Trophoblast cell (in vitro differentiated cells and primary cell): Measurements from ENCODE around the gene TRIM34.
A peak's percentile ranks its signal among the peaks of the same experiment; 100 is the strongest.

ENCODE experiments used
- DNase-seq, 2 donors: peaks; one replicate each; pipeline ENCODE4 v3.0.0-alpha.2; 2016
- H2AFZ ChIP-seq: 2 replicates; pipeline ENCODE4 v1.6.1; 2013; ENCODE audit warnings: low read length, moderate library complexity, mild to moderate bottlenecking; ENCODE audit not compliant: insufficient read depth, poor library complexity
- H2AK5ac ChIP-seq: 2 replicates; pipeline ENCODE4 v1.6.1; 2013; ENCODE audit warnings: mild to moderate bottlenecking, low read length
- H2BK120ac ChIP-seq: 2 replicates; pipeline ENCODE4 v1.6.1; 2013; ENCODE audit warnings: low read length, mild to moderate bottlenecking, moderate library complexity; ENCODE audit not compliant: insufficient read depth, poor library complexity
- H2BK12ac ChIP-seq: 2 replicates; pipeline ENCODE4 v1.6.1; 2013; ENCODE audit warnings: mild to moderate bottlenecking, low read length, moderate library complexity
- H2BK5ac ChIP-seq: 2 replicates; pipeline ENCODE4 v1.6.1; 2013; ENCODE audit warnings: low read length, low read depth, moderate library complexity, mild to moderate bottlenecking; ENCODE audit not compliant: poor library complexity
- H3K14ac ChIP-seq: 2 replicates; pipeline ENCODE4 v1.6.1; 2013; ENCODE audit warnings: mild to moderate bottlenecking, low read length
- H3K18ac ChIP-seq: 2 replicates; pipeline ENCODE4 v1.6.1; 2013; ENCODE audit warnings: mild to moderate bottlenecking, low read length
- H3K23ac ChIP-seq: 2 replicates; pipeline ENCODE4 v1.6.1; 2013; ENCODE audit warnings: low read length
- H3K27ac ChIP-seq: 2 replicates; pipeline ENCODE4 v1.5.1; 2013; ENCODE audit warnings: low read depth, mild to moderate bottlenecking, inconsistent platforms, low read length, moderate library complexity
- H3K27me3 ChIP-seq: 2 replicates; pipeline ENCODE4 v1.6.1; 2013; ENCODE audit warnings: inconsistent platforms, mild to moderate bottlenecking, low read length, moderate library complexity; ENCODE audit not compliant: insufficient read depth
- H3K36me3 ChIP-seq, 2 experiments: 1 replicate in 1 of 2; 2 replicates in 1 of 2; pipeline ENCODE4 v1.6.1; 2013; ENCODE audit warnings: low read length in 2 of 2, mild to moderate bottlenecking in 2 of 2, moderate library complexity in 1 of 2; ENCODE audit not compliant: insufficient read depth in 2 of 2, control insufficient read depth in 1 of 2
- H3K4ac ChIP-seq: 2 replicates; pipeline ENCODE4 v1.6.1; 2013; ENCODE audit warnings: low read depth, mild to moderate bottlenecking, low read length, moderate library complexity
- H3K4me1 ChIP-seq, 2 experiments: 1 replicate in 1 of 2; 2 replicates in 1 of 2; pipeline ENCODE4 v1.6.1; 2013; ENCODE audit warnings: low read length in 2 of 2, mild to moderate bottlenecking in 2 of 2, moderate library complexity in 1 of 2; ENCODE audit not compliant: insufficient read depth in 2 of 2, control insufficient read depth in 1 of 2
- H3K4me2 ChIP-seq: 2 replicates; pipeline ENCODE4 v1.6.1; 2013; ENCODE audit warnings: inconsistent platforms, mild to moderate bottlenecking, low read length, moderate library complexity
- H3K4me3 ChIP-seq: 2 replicates; pipeline ENCODE4 v1.5.1; 2013; ENCODE audit warnings: mild to moderate bottlenecking, low read depth, low read length, inconsistent platforms
- H3K79me1 ChIP-seq: one replicate; pipeline ENCODE4 v1.6.1; 2013; ENCODE audit warnings: low read length
- H3K79me2 ChIP-seq: 2 replicates; pipeline ENCODE4 v1.6.1; 2013; ENCODE audit warnings: low read length, mild to moderate bottlenecking; ENCODE audit not compliant: control insufficient read depth, insufficient read depth, poor library complexity
- H3K9ac ChIP-seq: 2 replicates; pipeline ENCODE4 v1.6.1; 2013; ENCODE audit warnings: mild to moderate bottlenecking, low read length
- H3K9me3 ChIP-seq: 2 replicates; pipeline ENCODE4 v1.6.1; 2013; ENCODE audit warnings: low read depth, mild to moderate bottlenecking, control low read depth, inconsistent platforms, low read length; ENCODE audit not compliant: insufficient read depth
- H4K12ac ChIP-seq: 2 replicates; pipeline ENCODE4 v1.6.1; 2013; ENCODE audit warnings: low read depth, mild to moderate bottlenecking, low read length, moderate library complexity
- H4K8ac ChIP-seq: 2 replicates; pipeline ENCODE4 v1.6.1; 2013; ENCODE audit warnings: low read depth, mild to moderate bottlenecking, low read length, moderate library complexity
- H4K91ac ChIP-seq: one replicate; pipeline ENCODE4 v1.6.1; 2013; ENCODE audit warnings: low read depth, mild to moderate bottlenecking, low read length, moderate library complexity
- WGBS: extraction: QIAGEN DNeasy Blood & Tissue Kit; methylation state at CpG from one replicate; pipeline ENCODE4 v1.1.7; 2013; ENCODE audit warnings: missing lambda C conversion rate; ENCODE audit not compliant: insufficient read length, insufficient coverage; ENCODE audit errors: extremely low coverage; 5-methylcytosine and 5-hydroxymethylcytosine counted together

Gene TRIM34

GRCh38 chr11:5658318-5658717, 33.5 kb downstream of the TRIM34 start:
- Histone ChIP-seq H2AK5ac (no peak overlapping the region), H3K18ac (no peak overlapping the region), H3K4me2 (no peak overlapping the region), H3K79me2 (no peaks in the 10 kb centered on the region), H2BK5ac (no peak overlapping the region), H3K4me3 (no peak overlapping the region), H3K9ac (no peak overlapping the region), H3K27me3 (no peaks in the 10 kb centered on the region), H3K9me3 (no peaks in the 10 kb centered on the region), H2AFZ (no peak overlapping the region), H2BK120ac (no peak overlapping the region), H3K4me1 (no peaks in the 10 kb centered on the region), H3K23ac (no peak overlapping the region), H3K79me1 (no peaks in the 10 kb centered on the region), H3K4ac (no peak overlapping the region), H3K14ac (no peak overlapping the region), H4K8ac (no peak overlapping the region), H2BK12ac (no peak overlapping the region), H3K27ac (no peak overlapping the region), H3K36me3 (peaks cover 3 to 5% of the 10 kb centered on the region in 2 experiments), H4K12ac (no peak overlapping the region), H4K91ac (no peak overlapping the region)
- no CpG with 5 or more reads among the region's 5 CpGs for WGBS
- no peak for DNase-seq

DNA sequence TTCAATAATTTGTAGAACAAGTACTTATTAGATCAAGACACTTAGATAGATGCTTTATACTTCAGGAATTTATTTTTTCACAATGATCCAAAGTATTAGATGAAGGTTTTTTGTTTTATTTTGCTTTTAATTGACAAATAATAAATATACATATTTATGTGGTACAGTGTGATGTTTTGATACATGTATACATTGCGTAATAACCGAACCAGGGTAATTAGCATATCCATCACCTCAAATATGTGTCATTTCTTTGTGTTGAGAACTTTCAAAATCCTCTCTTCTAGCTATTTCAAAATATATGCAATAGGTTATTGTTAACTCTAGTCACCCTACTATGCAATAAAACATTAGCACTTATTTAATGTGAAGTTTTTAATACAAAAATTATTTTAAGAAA, 38.7 kb downstream of the TRIM34 start:
- H3K14ac ChIP-seq, result no peak overlapping the region
- no peak overlapping the region for H3K18ac ChIP-seq
- H4K91ac ChIP-seq, result no peak overlapping the region
- peaks cover 6 to 13% of the 10 kb centered on the region in 2 experiments for H3K36me3 ChIP-seq
- no peaks in the 10 kb centered on the region for H3K79me1 ChIP-seq
- no peak overlapping the region for H2AK5ac ChIP-seq
- no peak overlapping the region for H2BK12ac ChIP-seq
- no peak overlapping the region for H2AFZ ChIP-seq
- H3K4me1 ChIP-seq, result no peaks in the 10 kb centered on the region
- H2BK5ac ChIP-seq, result no peak overlapping the region
- H3K4me2 ChIP-seq, result no peak overlapping the region
- no peak overlapping the region for H3K23ac ChIP-seq
- no peak overlapping the region for H2BK120ac ChIP-seq
- no peaks in the 10 kb centered on the region for H3K79me2 ChIP-seq
- no peak overlapping the region for H3K9ac ChIP-seq
- WGBS, result no CpG with 5 or more reads among the region's 2 CpGs
- no peak overlapping the region for H3K27ac ChIP-seq
- H3K9me3 ChIP-seq, result no peaks in the 10 kb centered on the region
- no peak overlapping the region for H3K4ac ChIP-seq
- H3K4me3 ChIP-seq, result no peak overlapping the region
- no peak for DNase-seq
- H3K27me3 ChIP-seq, result no peaks in the 10 kb centered on the region
- no peak overlapping the region for H4K12ac ChIP-seq
- no peak overlapping the region for H4K8ac ChIP-seq

- H2AK5ac ChIP-seq, result no peak overlapping the region
- H3K23ac ChIP-seq, result no peak overlapping the region
- peaks cover 11 to 18% of the 10 kb centered on the region in 2 experiments for H3K36me3 ChIP-seq
- no peak overlapping the region for H3K4me2 ChIP-seq
- no peak overlapping the region for H2BK120ac ChIP-seq
- no peaks in the 10 kb centered on the region for H3K4me1 ChIP-seq
- H3K9me3 ChIP-seq, result no peaks in the 10 kb centered on the region
- no peak overlapping the region for H3K18ac ChIP-seq
- no peak overlapping the region for H3K14ac ChIP-seq
- no peak overlapping the region for H2BK5ac ChIP-seq
- H3K9ac ChIP-seq, result no peak overlapping the region
- H4K12ac ChIP-seq, result no peak overlapping the region
- no peaks in the 10 kb centered on the region for H3K79me1 ChIP-seq
- peak; percentile 52 to 76 for DNase-seq
- WGBS, result no CpG with 5 or more reads among the region's 4 CpGs
- H3K27me3 ChIP-seq, result no peaks in the 10 kb centered on the region
- no peak overlapping the region for H4K8ac ChIP-seq
- H2AFZ ChIP-seq, result no peak overlapping the region
- no peaks in the 10 kb centered on the region for H3K79me2 ChIP-seq
- H3K27ac ChIP-seq, result no peak overlapping the region
- H3K4ac ChIP-seq, result no peak overlapping the region
- H3K4me3 ChIP-seq, result no peak overlapping the region
- H4K91ac ChIP-seq, result no peak overlapping the region
- H2BK12ac ChIP-seq, result no peak overlapping the region
Measured at GRCh38 chr11:5665051-5665570, 40.3 kb downstream of the TRIM34 start.

GRCh38 chr11:5665746-5666401, 41.1 kb downstream of the TRIM34 start:
- no peaks in the 10 kb centered on the region for H3K9me3 ChIP-seq
- H3K4me1 ChIP-seq, result no peaks in the 10 kb centered on the region
- H3K27me3 ChIP-seq, result no peaks in the 10 kb centered on the region
- DNase-seq, result no peak
- no CpG with 5 or more reads among the region's 5 CpGs for WGBS
- no peak overlapping the region for H3K9ac ChIP-seq
- H4K8ac ChIP-seq, result no peak overlapping the region
- H2AFZ ChIP-seq, result no peak overlapping the region
- no peak overlapping the region for H4K91ac ChIP-seq
- no peak overlapping the region for H3K4me2 ChIP-seq
- H3K36me3 ChIP-seq, result peaks cover 15 to 19% of the 10 kb centered on the region in 2 experiments
- no peak overlapping the region for H4K12ac ChIP-seq
- no peaks in the 10 kb centered on the region for H3K79me1 ChIP-seq
- H3K14ac ChIP-seq, result no peak overlapping the region
- no peak overlapping the region for H2AK5ac ChIP-seq
- H3K23ac ChIP-seq, result no peak overlapping the region
- no peak overlapping the region for H2BK12ac ChIP-seq
- no peaks in the 10 kb centered on the region for H3K79me2 ChIP-seq
- no peak overlapping the region for H3K4me3 ChIP-seq
- no peak overlapping the region for H2BK120ac ChIP-seq
- no peak overlapping the region for H3K27ac ChIP-seq
- no peak overlapping the region for H3K18ac ChIP-seq
- H2BK5ac ChIP-seq, result no peak overlapping the region
- H3K4ac ChIP-seq, result no peak overlapping the region
